ENCODE data around the gene LSS. TPM values are rescaled to one million over a fixed set of nuclear protein-coding genes. Genes with fewer than 3 reads are reported as not detected.
"Not testable (repeated sequence)": the region's sequence is repeated elsewhere in the genome, so short reads cannot be mapped to it uniquely, and the experiment has no call there.

Gene LSS
- total RNA-seq, 1 donor from 2014 or later: 52.6 TPM

DNA sequence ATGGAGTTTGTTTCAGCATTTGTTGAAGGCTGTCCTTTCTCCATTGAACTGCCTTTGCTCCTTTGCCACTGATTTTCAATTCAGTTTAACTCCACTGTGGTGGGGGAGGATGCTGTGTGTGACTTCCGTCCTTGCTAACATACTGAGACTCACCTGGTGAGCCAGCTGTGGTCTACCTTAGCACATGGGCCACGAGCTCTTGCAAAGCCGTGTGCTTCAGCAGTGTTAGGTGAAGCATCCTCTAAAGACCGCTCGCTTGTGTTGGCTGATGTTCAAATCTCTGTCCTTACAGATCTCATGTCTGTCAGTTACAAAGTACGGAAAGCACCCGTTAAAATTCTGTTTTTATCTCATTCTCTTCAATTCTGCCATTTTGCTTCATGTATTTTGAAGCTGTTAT, 40.8 kb downstream of the LSS start:
- DNase-seq (ENCODE audit: low read depth in 2 of 2): no peak

DNA sequence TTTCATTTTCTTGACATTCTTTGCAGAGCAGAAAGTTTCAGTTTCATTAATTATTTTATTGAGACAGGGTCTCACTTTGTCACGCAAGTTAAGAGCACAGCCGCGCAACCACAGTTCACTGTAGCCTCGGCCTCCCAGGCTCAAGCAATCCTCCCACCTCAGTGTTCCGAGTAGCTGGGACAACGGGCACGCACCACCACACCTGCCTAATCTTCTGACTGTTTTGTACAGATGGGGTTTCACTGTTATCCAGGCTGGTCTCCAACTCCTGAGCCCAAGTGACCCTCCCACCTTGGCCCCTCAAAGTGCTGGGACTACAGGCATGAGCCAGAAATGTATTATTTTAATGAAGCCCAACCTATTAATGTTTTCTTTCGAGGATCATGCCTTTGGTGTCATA, 41.3 kb downstream of the LSS start:
- no peak for DNase-seq (ENCODE audit: low read depth in 2 of 2)

DNA sequence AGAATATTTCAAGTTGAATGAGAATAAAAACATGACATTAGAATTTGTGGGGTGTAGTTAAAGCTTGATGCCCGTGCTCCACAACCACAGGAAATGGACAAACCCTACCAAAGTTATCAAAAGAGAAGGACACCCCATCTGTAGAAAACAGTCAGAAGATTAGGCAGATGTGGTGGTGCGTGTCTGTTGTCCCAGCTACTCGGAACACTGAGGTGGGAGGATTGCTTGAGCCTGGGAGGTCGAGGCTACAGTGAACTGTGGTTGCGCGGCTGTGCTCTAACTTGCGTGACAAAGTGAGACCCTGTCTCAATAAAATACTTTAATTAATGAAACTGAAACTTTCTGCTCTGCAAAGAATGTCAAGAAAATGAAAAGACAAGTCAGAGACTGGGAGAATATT, 42.9 kb downstream of the LSS start:
- no peak for DNase-seq (ENCODE audit: low read depth in 2 of 2)

DNA sequence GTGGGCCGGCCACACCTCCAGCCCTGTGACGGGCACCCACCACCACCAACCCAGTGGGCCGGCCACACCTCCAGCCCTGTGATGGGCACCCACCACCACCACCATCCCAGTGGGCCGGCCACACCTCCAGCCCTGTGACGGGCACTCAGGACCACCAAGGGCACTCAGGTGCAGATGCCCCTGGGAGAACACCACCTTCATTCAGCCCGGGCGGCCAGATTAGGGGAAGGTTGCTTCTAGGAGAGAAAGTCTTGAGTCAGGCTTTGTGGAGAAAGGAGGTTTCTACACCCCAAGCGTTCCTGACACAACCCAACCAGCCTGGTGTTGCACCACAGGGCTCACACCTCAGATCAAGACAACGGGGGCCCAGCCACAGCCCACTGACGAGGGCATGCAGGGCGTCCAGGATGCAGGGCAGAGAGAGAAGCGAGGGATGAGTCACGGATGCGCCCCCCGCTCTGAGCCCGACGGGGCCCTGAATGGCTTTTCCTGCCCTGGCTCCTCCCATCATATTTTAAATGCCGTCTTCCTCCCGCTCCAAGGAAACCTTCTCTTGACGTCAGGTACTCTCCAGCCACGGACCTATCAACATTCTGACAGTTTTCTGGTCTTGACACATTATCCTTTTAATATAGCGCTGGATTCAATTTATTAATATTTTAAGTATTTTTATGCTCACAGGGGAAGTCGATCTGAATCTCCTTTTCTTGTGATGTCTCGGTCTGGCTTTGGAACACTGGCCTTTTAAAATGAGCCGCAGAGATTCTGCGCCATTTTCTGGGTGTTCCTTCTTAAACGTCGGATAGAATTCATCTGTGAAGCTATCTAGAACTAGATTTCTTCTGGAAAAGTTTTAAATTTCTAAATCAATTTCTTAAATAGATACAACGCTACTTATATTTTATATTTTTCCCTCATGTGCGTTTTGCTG, 43.7 kb downstream of the LSS start:
- DNase-seq (ENCODE audit: low read depth in 2 of 2): peak; percentile 24 to 89

DNA sequence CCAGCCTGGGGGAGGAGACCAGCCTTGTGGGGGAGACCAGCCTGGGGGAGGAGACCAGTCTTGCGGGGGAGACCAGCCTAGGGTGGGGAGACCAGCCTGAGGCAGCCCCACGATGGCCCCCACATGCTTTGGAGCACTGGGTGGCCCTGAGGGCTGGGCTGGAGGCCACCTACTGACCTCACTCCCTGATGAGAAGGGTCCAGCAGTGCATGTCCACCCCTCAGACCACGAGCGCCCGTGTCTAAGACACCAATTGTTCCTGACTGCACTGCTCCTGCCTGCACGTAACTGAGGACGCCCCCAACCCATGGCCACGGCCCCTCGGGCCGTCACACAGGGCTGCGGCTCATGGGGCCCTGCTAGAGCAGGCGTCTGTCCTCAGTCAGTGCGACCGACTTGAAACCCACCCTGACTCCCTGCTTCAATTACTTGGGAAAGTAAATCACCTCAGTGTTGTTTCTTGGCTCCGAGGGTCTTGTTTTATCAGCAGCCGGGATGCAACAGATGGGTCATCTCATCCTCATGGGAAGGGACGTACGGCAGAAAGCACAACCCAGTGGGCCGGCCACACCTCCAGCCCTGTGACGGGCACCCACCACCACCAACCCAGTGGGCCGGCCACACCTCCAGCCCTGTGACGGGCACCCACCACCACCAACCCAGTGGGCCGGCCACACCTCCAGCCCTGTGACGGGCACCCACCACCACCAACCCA, 44.5 kb downstream of the LSS start, which contains the start of gene SPATC1L:
TSS of gene SPATC1L (minus strand) at position 550 of the 715 bp plus-strand sequence. CDS start 1,643 bp downstream, outside the sequence.
- DNase-seq (ENCODE audit: low read depth in 2 of 2): peak in 1 of 2 donors; percentile 77

DNA sequence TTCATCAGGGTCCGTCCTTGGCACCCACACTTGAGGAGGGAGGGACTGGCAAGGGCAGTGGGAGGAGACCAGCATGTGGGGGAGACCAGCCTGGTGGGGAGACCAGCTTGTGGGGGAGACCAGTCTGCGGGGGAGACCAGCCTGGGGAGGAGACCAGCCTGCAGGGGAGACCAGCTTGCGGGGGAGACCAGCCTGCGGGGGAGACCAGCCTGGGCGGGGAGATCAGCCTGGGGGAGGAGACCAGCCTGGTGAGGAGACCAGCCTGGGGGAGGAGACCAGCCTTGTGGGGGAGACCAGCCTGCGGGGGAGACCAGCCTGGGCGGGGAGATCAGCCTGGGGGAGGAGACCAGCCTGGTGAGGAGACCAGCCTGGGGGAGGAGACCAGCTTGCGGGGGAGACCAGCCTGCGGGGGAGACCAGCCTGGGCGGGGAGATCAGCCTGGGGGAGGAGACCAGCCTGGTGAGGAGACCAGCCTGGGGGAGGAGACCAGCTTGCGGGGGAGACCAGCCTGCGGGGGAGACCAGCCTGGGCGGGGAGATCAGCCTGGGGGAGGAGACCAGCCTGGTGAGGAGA, 45.2 kb downstream of the LSS start:
- not testable (repeated sequence) for DNase-seq (ENCODE audit: low read depth in 2 of 2)

DNA sequence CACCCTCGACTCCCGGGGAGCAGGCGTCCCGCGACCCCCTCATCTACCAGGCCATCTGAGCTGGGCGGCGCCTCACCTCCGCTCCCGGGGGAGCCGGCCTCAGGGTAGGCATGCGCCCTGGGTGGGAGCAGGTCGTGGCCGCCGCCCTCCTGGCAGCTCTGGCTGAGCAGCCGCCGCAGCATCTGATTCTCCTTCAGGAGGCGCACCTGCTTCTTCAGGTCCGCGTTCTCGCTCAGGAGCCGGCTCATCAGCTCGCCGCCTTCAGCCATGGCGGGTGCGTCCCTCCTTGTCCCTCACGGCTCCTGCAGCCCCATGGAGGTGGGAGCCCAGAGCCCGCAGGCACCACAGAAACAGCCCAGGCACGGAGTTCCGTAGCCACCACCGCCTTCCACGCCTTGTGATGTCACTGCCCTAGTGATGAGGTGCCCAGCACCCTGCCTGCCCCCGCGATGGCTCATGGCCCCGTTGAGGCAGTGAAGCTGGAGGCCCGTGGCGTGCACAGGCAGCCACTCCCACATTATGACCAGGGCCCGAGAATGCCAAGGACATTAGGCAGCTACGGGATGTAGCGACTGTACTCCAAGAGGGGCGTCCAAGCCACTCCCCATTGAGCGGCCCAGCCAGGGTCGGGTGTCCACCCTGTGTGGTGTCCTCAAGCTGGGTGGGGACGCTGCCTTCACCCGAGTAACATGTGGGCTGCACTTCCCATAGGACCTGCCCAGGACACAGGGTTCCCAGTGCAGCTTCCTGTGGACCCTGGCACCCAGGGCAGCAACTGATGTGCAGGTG, 45.8 kb downstream of the LSS start:
- no peak for DNase-seq (ENCODE audit: low read depth in 2 of 2)

DNA sequence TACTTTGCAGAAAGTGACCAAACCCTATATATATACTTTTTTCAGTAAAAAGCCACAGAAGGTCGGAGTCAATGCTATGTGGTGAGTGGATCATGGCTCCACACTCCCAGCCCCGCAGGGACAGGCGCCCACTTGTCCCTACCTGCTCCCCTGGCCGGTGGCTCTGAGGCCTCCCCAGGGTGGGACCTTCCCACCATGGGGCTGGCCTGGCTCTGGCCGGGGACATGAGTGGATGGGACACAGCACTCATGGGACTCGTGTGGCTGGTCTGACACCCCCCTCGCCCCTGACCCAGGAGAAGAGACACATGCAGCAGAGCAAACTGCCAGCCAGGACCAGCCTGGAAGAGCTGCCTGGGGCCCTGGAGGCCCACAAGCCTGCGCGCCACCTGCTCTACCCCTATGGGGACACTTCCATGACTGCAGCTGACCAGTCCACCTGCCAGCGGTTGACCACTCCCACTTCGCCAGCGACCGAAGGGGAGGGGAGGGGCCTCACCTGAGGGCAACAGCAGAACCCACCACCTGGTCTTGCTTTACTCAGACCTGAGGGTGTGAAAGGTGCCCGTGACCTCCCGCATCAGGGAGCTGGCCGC, 46.5 kb downstream of the LSS start:
- DNase-seq (ENCODE audit: low read depth in 2 of 2): no peak

DNA sequence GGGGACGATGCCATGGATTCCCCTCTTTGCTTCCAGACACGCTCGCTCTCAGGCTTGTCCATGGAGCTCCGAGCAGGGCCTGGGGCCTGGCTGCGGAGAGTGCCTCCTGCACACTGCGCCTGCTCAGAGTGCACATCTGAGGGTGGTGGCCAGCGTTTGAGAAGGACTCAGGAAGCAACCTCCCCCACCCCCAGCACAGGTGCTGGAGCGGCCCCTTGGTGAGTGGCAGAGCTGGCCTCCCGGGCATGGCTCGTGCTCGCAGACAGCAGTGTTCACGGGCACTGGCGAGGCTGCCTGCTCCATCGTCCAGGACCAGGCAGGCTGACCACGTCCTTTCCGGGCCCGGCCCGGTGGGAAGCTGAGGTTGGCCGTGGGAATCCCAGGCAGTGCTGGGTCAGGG, 47.1 kb downstream of the LSS start:
- DNase-seq (ENCODE audit: low read depth in 2 of 2): no peak

DNA sequence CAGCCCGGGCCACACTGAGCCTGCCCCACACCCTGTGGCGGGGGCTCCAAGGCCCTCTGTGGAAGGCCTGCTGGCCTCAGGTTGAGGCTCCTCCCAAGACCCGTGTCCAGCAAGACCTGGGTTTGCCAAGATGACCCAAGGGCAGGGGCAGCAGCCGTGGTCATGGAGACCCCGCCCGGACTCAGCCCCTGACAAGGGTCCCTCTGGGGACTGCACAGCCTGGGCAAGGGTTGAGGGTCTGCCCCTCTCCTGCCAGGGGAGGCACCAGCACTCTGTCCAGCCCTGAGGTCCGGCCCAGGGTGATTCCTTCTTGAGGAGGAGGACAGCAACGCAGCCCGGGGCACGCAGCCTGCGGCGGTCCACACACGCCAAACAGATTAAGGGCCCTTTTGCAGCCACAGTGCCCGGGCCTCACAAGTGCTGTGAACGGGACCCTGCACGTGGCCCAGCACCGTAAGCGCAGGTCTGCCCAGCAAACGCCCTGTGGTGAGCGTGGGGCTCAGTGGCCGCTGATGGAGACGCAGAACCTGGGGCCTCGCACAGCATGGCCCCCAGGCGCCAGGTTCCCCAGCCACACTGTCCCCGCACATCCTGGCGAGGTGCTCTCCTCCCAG, 47.7 kb downstream of the LSS start:
- no peak for DNase-seq (ENCODE audit: low read depth in 2 of 2)

DNA sequence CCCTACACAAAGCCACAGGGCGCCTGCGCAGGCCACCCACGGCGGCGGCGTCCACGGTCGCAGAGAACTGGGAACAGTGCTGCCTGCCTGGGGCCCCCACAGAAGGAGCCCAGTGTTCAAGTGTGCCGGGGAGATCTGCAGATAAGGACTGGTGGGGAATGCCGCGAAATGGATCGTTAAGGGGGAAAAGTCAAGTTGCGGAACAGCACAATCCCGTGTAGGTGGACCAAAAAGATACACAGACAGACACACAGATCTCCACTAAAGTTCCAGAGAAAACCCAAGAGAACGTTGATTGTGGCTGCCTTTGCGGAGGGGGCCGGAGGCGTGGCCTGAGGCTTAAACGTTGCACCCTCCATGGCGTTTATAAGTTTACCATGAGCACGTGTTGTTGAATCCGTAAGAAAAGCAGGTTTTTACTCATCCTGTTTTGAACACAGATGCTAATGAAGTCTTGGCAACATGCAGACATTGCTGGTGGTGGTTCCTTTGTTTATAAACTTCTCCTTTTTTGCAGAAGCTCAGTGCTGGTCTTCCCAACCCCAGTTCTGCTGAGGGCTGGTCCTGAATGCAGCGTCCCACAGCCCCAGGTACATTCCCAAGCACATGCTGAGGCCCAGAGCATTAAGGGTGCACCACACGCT, 48.4 kb downstream of the LSS start:
- no peak for DNase-seq (ENCODE audit: low read depth in 2 of 2)

DNA sequence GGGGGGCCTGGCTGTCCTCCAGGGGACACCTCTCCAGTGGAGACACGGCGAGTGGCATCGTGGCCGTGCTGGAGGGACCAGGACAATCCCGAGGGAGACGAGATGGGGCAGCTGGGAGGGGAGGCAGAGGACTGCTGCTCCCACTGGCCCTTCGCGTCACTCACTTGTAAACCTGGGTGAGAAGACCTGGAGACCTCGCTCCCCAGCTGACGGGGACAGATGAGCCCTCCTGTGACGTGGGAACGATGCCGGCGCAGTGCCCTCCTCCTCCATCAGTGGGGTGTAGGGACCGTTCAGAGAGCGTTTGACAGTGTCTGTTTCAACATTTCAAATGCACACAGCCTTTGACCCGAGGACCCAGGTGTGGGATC, 48.9 kb downstream of the LSS start:
- DNase-seq (ENCODE audit: low read depth in 2 of 2): no peak

DNA sequence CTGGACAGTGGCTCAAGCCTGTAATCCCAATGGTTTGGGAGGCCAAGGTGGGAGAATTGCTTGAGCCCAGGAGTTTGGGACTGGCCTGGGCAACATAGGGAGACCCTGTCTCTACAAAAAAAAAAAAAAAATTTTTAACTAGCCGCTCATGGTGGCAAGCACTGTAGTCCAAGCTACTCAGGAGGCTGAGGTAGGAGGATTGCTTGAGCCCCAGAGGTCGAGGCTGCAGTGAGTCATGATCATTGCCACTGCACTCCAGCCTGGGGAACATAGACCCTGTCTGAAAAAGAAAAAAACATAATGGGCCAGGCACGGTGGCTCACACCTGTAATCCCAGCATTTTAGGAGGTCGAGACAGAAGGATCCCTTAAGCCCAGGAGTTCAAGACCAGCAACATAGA, 49.6 kb downstream of the LSS start:
- DNase-seq (ENCODE audit: low read depth in 2 of 2): no peak

DNA sequence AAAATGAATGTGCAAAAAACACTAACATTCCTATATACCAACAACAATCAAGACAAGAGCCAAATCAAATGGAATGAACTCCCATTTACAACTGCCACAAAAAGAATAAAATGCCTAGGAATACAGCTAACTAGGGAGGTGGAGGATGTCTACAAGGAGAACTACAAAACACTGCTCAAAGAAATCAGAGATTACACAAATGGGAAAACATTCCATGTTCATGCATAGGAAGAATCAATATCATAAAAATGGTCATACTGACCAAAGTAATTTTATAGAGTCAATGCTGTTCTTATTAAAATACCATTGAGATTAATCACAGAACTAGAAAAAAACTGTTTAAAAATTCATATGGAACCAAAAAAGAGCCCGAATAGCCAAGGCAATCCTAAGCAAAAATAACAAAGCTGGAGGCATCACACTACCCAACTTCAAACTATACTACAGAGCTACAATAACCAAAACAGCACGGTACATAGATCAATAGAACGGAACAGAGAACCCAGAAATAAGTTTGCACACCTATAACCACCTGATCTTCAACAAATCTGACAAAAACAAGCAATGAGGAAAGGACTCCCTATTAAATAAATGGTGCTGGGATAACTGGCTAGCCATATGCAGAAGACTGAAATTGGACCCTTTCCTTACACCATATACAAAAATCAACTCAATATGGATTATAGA, 52.0 kb downstream of the LSS start:
- DNase-seq (ENCODE audit: low read depth in 2 of 2): not testable (repeated sequence)

DNA sequence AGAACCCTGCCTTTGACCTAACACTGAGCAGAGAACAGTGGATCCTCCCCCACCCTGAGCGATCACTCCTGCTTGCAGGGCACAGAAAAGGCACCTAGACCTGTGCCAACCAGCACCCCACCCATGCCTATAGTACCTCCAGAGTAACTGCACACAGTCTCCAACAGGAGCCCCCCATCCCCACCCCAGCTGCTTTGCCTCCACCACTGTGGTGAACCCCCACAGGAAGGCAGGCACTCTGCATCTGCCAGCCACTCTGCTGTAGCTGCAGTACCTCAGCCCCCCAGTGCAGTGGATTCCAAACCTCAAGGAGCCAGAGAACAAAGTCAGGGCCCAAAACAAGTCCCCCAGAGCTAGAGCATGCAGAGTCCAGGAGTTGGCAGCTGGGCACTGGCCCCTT, 55.0 kb downstream of the LSS start:
- no peak for DNase-seq (ENCODE audit: low read depth in 2 of 2)

DNA sequence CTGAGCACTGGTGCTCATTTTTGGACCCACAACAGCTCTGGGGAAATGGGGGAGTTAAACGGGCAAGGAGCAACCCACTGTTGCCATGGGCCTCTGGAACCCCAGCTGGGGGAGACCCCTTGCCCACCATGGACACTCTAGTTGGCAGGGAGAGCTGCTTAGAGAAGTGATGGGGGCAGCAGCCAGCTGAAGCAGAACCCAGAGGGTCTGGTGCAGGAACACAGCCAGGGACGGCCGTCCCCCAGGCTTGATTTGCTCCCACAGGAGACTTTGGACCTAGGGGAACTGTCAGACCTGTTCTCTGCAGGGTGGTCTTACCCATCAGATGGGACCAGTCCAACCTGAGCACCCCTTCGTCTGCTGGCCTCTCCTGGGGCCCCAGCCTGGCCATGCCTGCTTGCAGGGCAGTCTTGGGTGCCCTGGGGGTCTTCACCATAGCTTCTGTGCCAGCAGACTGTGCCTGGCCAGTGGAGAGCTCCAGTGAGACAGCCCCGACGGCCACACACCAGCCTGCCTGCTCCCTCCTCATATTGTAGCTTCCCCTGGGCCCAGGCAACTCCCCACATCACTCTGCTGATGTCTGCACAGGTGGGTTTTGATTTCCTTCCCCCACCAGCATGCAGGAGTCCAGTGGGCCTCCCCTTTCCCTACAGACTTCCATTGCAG, 55.6 kb downstream of the LSS start:
- no peak for DNase-seq (ENCODE audit: low read depth in 2 of 2)

DNA sequence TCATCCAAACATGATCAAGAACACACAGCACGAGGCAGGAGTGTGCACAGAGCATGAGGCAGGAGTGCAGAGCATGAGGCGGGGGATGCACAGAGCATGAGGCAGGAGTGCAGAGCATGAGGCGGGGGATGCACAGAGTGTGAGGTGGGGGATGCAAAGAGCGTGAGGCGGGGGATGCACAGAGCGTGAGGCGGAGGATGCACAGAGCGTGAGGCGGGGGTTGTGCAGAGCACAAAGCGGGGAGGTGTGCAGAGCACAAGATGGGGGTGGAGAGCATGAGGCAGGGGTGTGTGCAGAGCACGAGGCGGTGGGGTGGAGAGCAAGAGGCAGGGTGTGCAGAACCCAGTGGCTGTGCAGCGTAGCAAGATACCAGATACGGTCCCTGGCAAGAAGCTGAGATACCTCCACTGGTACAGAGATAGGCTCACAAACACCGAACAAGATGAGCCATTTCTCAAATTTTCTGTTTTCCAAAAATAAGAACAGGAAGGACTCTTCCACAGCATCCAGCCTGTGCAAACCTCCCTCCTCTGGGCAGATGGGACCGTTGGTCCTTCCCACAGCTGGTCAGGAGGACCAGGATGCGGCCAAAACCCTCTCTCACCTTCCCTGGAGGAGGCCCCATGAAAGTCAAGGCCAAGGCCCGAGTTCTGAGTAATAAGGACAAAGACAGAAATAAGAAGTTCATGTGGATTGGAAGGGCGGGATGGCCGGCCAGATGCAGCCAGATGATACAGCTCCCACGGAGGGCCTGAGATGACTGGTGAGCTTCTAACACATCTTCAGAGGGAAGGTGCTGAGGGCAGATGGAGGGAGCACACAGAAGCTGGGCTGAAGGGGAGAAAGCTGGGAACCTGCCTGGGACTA, 56.3 kb downstream of the LSS start:
- DNase-seq (ENCODE audit: low read depth in 2 of 2): no peak

DNA sequence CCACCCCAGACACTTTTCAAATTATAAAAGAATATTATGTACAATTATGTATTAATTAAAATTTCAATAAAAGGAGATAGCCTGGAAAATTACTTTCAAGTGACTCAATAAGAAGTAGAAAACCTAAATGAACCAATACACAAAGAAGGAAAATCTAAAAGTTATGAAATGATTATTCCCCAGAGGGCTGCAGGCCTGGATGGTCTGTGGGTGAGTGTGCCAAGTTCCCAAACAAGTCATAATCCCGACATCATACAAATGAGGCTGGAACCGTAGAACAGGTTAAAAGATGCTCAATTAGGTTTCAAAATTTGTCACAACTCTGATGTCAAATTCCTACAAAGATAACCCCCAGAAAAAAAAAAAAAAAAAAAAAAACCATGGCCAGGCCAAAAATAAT, 57.0 kb downstream of the LSS start:
- DNase-seq (ENCODE audit: low read depth in 2 of 2): no peak

Measured in lung microvascular endothelial cell (primary cell).